K562 (cell line): ENCODE measurements around the gene MCCD1. TPM values are rescaled to one million over a fixed set of nuclear protein-coding genes. Genes with fewer than 3 reads are reported as not detected.

Experiments used
- ATF2 ChIP-seq: sonication (generic); formaldehyde crosslinking; IDR thresholded peaks from 2 replicates; pipeline ENCODE4 v1.8.1; 2022; ENCODE audit warnings: missing genetic modification reagents
- ATF4 ChIP-seq: fragments of 450-650 bp; formaldehyde crosslinking; IDR thresholded peaks from 2 replicates; pipeline ENCODE4 v1.4.0; 2022; ENCODE audit warnings: mild to moderate bottlenecking, moderate library complexity
- BRD4 ChIP-seq: fragments of 200-600 bp; sonication (generic); IDR thresholded peaks from 2 replicates; pipeline ENCODE4 v1.6.1; 2017; ENCODE audit warnings: inconsistent platforms
- CBX1 ChIP-seq: sonication (generic); IDR thresholded peaks from 2 replicates; pipeline ENCODE4 v1.6.1; 2016; ENCODE audit warnings: antibody characterized with exemption, low read depth, mild to moderate bottlenecking
- HDAC3 ChIP-seq: fragments of 450-650 bp; IDR thresholded peaks from 2 replicates; pipeline ENCODE4 v1.6.1; 2018; ENCODE audit warnings: borderline replicate concordance, mild to moderate bottlenecking, moderate library complexity; ENCODE audit not compliant: partially characterized antibody
- KDM1A ChIP-seq, 2 experiments: fragments of 450-650 bp; IDR thresholded peaks; 2 replicates each; pipeline ENCODE4 v1.6.1; 2016; ENCODE audit warnings: mild to moderate bottlenecking in 2 of 2
- MCM2 ChIP-seq: fragments of 450-650 bp; IDR thresholded peaks from 2 replicates; pipeline ENCODE4 v1.6.1; 2017; ENCODE audit warnings: low read depth, mild to moderate bottlenecking
- NR2C1 ChIP-seq, 2 experiments: fragments of 450-650 bp; IDR thresholded peaks; 2 replicates each; pipeline ENCODE4 v1.6.1; 2017; ENCODE audit warnings: mild to moderate bottlenecking in 2 of 2, antibody characterized with exemption in 1 of 2, inconsistent platforms in 1 of 2, missing compliant biosample characterization in 1 of 2, missing genetic modification characterization in 1 of 2
- PRMT5 ChIP-seq: sonication (generic); formaldehyde crosslinking; IDR thresholded peaks from 2 replicates; pipeline ENCODE4 v1.5.0; 2020; ENCODE audit warnings: missing genetic modification reagents
- RBM17 ChIP-seq: fragments of 200-400 bp; formaldehyde crosslinking; IDR thresholded peaks from 2 replicates; pipeline ENCODE4 v1.6.1; 2017; ENCODE audit warnings: low read depth, mild to moderate bottlenecking, low read length, borderline replicate concordance
- RUNX1 ChIP-seq: sonication (generic); IDR thresholded peaks from 2 replicates; pipeline ENCODE4 v1.6.1; 2016; ENCODE audit warnings: antibody characterized with exemption, low read depth
- SIN3A ChIP-seq, 2 experiments: fragments of 150-350 bp in 1 of 2; IDR thresholded peaks; 2 replicates each; pipeline ENCODE4 v1.6.1; 2011 to 2016; ENCODE audit warnings: borderline replicate concordance in 2 of 2, low read depth in 2 of 2, low read length in 2 of 2, mild to moderate bottlenecking in 2 of 2, moderate library complexity in 2 of 2; ENCODE audit not compliant: control insufficient read depth in 1 of 2
- SLC30A9 ChIP-seq: fragments of 250-450 bp; sonication (Bioruptor Pico); IDR thresholded peaks from 2 replicates; pipeline ENCODE4 v1.8.0; 2022; ENCODE audit warnings: mild to moderate bottlenecking, moderate library complexity
- THRA ChIP-seq: fragments of 450-650 bp; IDR thresholded peaks from 2 replicates; pipeline ENCODE4 v1.6.1; 2017; ENCODE audit warnings: mild to moderate bottlenecking, moderate library complexity
- ZNF165 ChIP-seq: fragments of 250-450 bp; sonication (Bioruptor Pico); IDR thresholded peaks from 2 replicates; pipeline ENCODE4 v1.4.0; 2020; ENCODE audit warnings: borderline replicate concordance
- ZNF354B ChIP-seq: fragments of 250-450 bp; sonication (Bioruptor Pico); IDR thresholded peaks from 2 replicates; pipeline ENCODE4 v1.4.0; 2020
- ZNF77 ChIP-seq: fragments of 250-450 bp; sonication (Bioruptor Pico); IDR thresholded peaks from 2 replicates; pipeline ENCODE4 v1.5.0; 2020
- ZNF785 ChIP-seq: fragments of 250-450 bp; sonication (Bioruptor Pico); IDR thresholded peaks from 2 replicates; pipeline ENCODE4 v1.4.0; 2020; ENCODE audit warnings: mild to moderate bottlenecking
- polyA plus RNA-seq, 8 experiments: library from polyadenylated mRNA; depleted of rRNA in 4 of 8; stranded (reverse) in 5 of 8; unstranded in 3 of 8; fragments of >200 nt; fragmentation: Nextera tagmentation in 2 of 8; fragmentation: Illumina TruSeq in 1 of 8; extraction: Ambion mirVana in 2 of 8; extraction: Trizol in 1 of 8; gene quantifications; 2 replicates each; pipeline versions ENCODE4 v1.2.1 to v1.2.3, GENCODE V29; 2011 to 2014; ENCODE audit warnings: inconsistent platforms in 1 of 8, missing spikeins in 1 of 8
- total RNA-seq, 7 experiments: library from RNA; depleted of rRNA in 6 of 7; stranded (reverse); fragments of >200 nt in 6 of 7; fragmentation: Illumina TruSeq in 2 of 7; extraction: Trizol in 2 of 7; gene quantifications; 2 replicates each; pipeline versions ENCODE4 v1.2.1 to v1.2.3, GENCODE V29; 2011 to 2021; ENCODE audit warnings: low replicate concordance in 1 of 7
- TF ChIP-seq, protein P1 (sequence below): fragments of 250-450 bp; sonication (Bioruptor Pico); IDR thresholded peaks from 2 replicates; pipeline ENCODE4 v1.8.0; 2021; ENCODE audit warnings: moderate library complexity, mild to moderate bottlenecking, inconsistent platforms
- TF ChIP-seq, protein P2 (sequence below): sonication (generic); formaldehyde crosslinking; IDR thresholded peaks from 2 replicates; pipeline ENCODE4 v1.8.0; 2022; ENCODE audit warnings: missing genetic modification reagents, mild to moderate bottlenecking, moderate library complexity, borderline replicate concordance
- TF ChIP-seq, protein P3 (sequence below): fragments of 450-650 bp; IDR thresholded peaks from 2 replicates; pipeline ENCODE4 v1.6.1; 2016; ENCODE audit warnings: mild to moderate bottlenecking

Gene MCCD1
- total and polyA plus RNA-seq, 9 of the 15 experiments (the other 6 are each of a cell fraction or from before 2014, with no cell fraction given) = not detected

- TF ChIP-seq HDAC3 (no peak), PRMT5 (CRISPR knock-in tag) (no peak), ATF4 (CRISPR knock-in tag) (no peak), ZNF77 (CRISPR knock-in tag) (no peak), SLC30A9 (CRISPR knock-in tag) (no peak), ZNF165 (CRISPR knock-in tag) (peak; percentile 47; the same call in 1 of the 2 replicates), THRA (no peak), BRD4 (peak; percentile 19; the same call in 1 of the 2 replicates), ZNF354B (CRISPR knock-in tag) (no peak), ZNF785 (CRISPR knock-in tag) (no peak), CBX1 (no peak), NR2C1 (IDR thresholded peaks at IDR 0.05) (no peak), NR2C1 (tag; IDR thresholded peaks at IDR 0.05) (no peak), SIN3A (IDR thresholded peaks at IDR 0.05; ENCODE audit: borderline replicate concordance in 2 of 2, control insufficient read depth in 1 of 2, low read depth in 2 of 2, low read length in 2 of 2) (peak in 1 of 2 experiments; percentile 15; a peak in 1 of 4 replicates), KDM1A (IDR thresholded peaks at IDR 0.05) (no peak), RBM17 (no peak), MCM2 (no peak), RUNX1 (no peak), ATF2 (CRISPR knock-in tag) (no peak)
- TF ChIP-seq, protein P1, sequence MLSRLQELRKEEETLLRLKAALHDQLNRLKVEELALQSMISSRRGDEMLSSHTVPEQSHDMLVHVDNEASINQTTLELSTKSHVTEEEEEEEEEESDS (CRISPR knock-in tag) = no peak
- TF ChIP-seq, protein P2, sequence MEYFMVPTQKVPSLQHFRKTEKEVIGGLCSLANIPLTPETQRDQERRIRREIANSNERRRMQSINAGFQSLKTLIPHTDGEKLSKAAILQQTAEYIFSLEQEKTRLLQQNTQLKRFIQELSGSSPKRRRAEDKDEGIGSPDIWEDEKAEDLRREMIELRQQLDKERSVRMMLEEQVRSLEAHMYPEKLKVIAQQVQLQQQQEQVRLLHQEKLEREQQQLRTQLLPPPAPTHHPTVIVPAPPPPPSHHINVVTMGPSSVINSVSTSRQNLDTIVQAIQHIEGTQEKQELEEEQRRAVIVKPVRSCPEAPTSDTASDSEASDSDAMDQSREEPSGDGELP = peak; percentile 66; the same call in 1 of the 2 replicates
- TF ChIP-seq, protein P3, sequence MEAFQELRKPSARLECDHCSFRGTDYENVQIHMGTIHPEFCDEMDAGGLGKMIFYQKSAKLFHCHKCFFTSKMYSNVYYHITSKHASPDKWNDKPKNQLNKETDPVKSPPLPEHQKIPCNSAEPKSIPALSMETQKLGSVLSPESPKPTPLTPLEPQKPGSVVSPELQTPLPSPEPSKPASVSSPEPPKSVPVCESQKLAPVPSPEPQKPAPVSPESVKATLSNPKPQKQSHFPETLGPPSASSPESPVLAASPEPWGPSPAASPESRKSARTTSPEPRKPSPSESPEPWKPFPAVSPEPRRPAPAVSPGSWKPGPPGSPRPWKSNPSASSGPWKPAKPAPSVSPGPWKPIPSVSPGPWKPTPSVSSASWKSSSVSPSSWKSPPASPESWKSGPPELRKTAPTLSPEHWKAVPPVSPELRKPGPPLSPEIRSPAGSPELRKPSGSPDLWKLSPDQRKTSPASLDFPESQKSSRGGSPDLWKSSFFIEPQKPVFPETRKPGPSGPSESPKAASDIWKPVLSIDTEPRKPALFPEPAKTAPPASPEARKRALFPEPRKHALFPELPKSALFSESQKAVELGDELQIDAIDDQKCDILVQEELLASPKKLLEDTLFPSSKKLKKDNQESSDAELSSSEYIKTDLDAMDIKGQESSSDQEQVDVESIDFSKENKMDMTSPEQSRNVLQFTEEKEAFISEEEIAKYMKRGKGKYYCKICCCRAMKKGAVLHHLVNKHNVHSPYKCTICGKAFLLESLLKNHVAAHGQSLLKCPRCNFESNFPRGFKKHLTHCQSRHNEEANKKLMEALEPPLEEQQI = no peak
These were observed 34.7 kb upstream of the MCCD1 start (continued) for GRCh38 chr6:31493875-31494694.
